ENCODE measurements around the gene WNT4.

DNA sequence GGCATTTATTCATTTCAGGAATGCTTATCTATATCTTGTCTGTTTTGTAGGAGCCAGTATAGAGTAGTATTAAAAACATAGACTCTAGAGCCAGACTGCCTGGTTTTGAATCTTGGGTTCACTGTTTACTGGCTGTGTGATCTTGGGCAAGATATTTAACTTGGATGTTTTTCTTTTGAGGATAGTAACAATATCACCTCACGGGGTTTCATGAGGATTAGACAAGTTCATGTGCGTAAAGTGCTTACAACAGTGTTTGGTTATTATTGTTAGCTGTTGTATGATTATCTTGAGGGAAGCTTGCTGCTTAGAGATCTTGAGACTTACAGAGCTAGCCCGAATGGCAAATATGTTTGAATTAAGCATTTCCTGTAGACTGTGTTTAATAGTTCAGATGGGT lies 40.2 kb downstream of the WNT4 start:
- TF ChIP-seq ISL1 (CRISPR knock-in tag; IDR thresholded peaks at IDR 0.05) (no peak), ZC3H10 (CRISPR knock-in tag; IDR thresholded peaks at IDR 0.05) (no peak), ZFP30 (CRISPR knock-in tag; IDR thresholded peaks at IDR 0.05) (no peak), TOX (CRISPR knock-in tag; IDR thresholded peaks at IDR 0.05; ENCODE audit: borderline replicate concordance) (no peak), ZNF565 (CRISPR knock-in tag; conservative IDR thresholded peaks at IDR 0.05; ENCODE audit: low read depth) (no peak), TCF4 (CRISPR knock-in tag; IDR thresholded peaks at IDR 0.05; ENCODE audit: borderline replicate concordance) (no peak)
- TF ChIP-seq, protein P1, sequence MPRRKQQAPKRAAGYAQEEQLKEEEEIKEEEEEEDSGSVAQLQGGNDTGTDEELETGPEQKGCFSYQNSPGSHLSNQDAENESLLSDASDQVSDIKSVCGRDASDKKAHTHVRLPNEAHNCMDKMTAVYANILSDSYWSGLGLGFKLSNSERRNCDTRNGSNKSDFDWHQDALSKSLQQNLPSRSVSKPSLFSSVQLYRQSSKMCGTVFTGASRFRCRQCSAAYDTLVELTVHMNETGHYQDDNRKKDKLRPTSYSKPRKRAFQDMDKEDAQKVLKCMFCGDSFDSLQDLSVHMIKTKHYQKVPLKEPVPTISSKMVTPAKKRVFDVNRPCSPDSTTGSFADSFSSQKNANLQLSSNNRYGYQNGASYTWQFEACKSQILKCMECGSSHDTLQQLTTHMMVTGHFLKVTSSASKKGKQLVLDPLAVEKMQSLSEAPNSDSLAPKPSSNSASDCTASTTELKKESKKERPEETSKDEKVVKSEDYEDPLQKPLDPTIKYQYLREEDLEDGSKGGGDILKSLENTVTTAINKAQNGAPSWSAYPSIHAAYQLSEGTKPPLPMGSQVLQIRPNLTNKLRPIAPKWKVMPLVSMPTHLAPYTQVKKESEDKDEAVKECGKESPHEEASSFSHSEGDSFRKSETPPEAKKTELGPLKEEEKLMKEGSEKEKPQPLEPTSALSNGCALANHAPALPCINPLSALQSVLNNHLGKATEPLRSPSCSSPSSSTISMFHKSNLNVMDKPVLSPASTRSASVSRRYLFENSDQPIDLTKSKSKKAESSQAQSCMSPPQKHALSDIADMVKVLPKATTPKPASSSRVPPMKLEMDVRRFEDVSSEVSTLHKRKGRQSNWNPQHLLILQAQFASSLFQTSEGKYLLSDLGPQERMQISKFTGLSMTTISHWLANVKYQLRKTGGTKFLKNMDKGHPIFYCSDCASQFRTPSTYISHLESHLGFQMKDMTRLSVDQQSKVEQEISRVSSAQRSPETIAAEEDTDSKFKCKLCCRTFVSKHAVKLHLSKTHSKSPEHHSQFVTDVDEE (CRISPR knock-in tag; IDR thresholded peaks at IDR 0.05), result no peak
- TF ChIP-seq, protein P2, sequence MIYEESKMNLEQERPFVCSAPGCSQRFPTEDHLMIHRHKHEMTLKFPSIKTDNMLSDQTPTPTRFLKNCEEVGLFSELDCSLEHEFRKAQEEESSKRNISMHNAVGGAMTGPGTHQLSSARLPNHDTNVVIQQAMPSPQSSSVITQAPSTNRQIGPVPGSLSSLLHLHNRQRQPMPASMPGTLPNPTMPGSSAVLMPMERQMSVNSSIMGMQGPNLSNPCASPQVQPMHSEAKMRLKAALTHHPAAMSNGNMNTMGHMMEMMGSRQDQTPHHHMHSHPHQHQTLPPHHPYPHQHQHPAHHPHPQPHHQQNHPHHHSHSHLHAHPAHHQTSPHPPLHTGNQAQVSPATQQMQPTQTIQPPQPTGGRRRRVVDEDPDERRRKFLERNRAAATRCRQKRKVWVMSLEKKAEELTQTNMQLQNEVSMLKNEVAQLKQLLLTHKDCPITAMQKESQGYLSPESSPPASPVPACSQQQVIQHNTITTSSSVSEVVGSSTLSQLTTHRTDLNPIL (CRISPR knock-in tag; IDR thresholded peaks at IDR 0.05; ENCODE audit: low read depth), result no peak

Data from SK-N-SH treated with all-trans-retinoic acid at 6 μM for 48 hours (cell line).